B cell (primary cell): ENCODE data around the gene ARHGAP26. TPM values are rescaled to one million over a fixed set of nuclear protein-coding genes. Genes with fewer than 3 reads are reported as not detected.

Experiments used
- ATAC-seq: fragments of 200-7000 bp; cut with Tn5 transposase; one replicate; pipeline ENCODE4 v1.10.0; 2021; ENCODE audit warnings: low read depth, mild to moderate bottlenecking, moderate number of reproducible peaks, moderate library complexity
- CTCF ChIA-PET: fragments of 350-600 bp; sonication (Branson Sonifier 250); formaldehyde crosslinking; loops from one replicate; lab custom pipeline; 2021; ENCODE audit warnings: antibody characterized with exemption, inconsistent platforms; lab: Charles Lee
- POLR2A ChIA-PET: fragments of 350-600 bp; sonication (Branson Sonifier 250); formaldehyde crosslinking; loops from one replicate; lab custom pipeline; 2021; ENCODE audit warnings: antibody characterized with exemption; lab: Charles Lee
- DNase-seq: peaks from one replicate; pipeline ENCODE4 v3.0.0; 2013
- H2AFZ ChIP-seq: 2 replicates; pipeline ENCODE4 v1.6.1; 2012; ENCODE audit warnings: mild to moderate bottlenecking, low read depth, low read length; ENCODE audit not compliant: insufficient read depth, poor library complexity, severe bottlenecking
- H3K27ac ChIP-seq, 2 donors: 1 replicate in 1 of 2; 2 replicates in 1 of 2; pipeline ENCODE4 v1.5.1; 2012 to 2013; ENCODE audit warnings: low read length in 2 of 2, mild to moderate bottlenecking in 2 of 2, moderate library complexity in 1 of 2
- H3K27me3 ChIP-seq, 4 experiments: fragments of 200-600 bp in 1 of 4; sonication (generic) in 1 of 4; replicated peaks in 1 of 4; 1 replicate in 2 of 4; 2 replicates in 2 of 4; pipeline versions ENCODE4 v1.6.1 to v1.7.0; 2013 to 2016; ENCODE audit warnings: low read length in 3 of 4, mild to moderate bottlenecking in 2 of 4, mixed read lengths in 1 of 4, moderate library complexity in 1 of 4; ENCODE audit not compliant: insufficient read depth in 4 of 4, control insufficient read depth in 3 of 4; ENCODE audit errors: control extremely low read depth in 1 of 4
- H3K36me3 ChIP-seq, 2 experiments: replicated peaks in 1 of 2; 1 replicate in 1 of 2; 2 replicates in 1 of 2; pipeline versions ENCODE4 v1.6.1 to v1.7.1; 2013; ENCODE audit warnings: low read length in 1 of 2; ENCODE audit not compliant: insufficient read depth in 2 of 2, control insufficient read depth in 1 of 2; ENCODE audit errors: control extremely low read depth in 1 of 2, extremely low read depth in 1 of 2
- H3K4me1 ChIP-seq, 2 donors: fragments of 200-600 bp in 1 of 2; sonication (generic) in 1 of 2; 1 replicate in 1 of 2; 2 replicates in 1 of 2; pipeline versions ENCODE4 v1.5.1 to v1.6.1; 2013 to 2017; ENCODE audit warnings: low read length in 2 of 2; ENCODE audit not compliant: control insufficient read depth in 2 of 2, insufficient read depth in 2 of 2
- H3K4me2 ChIP-seq: replicated peaks from 2 replicates; pipeline ENCODE3; 2012; ENCODE audit warnings: mild to moderate bottlenecking, low read depth, low read length; ENCODE audit not compliant: poor library complexity, severe bottlenecking
- H3K4me3 ChIP-seq, 5 experiments: fragments of 200-600 bp in 1 of 5; sonication (generic) in 1 of 5; 1 replicate in 3 of 5; 2 replicates in 2 of 5; pipeline versions ENCODE4 v1.5.1 to v1.7.0; 2011 to 2016; ENCODE audit warnings: low read length in 4 of 5, mild to moderate bottlenecking in 4 of 5, low read depth in 2 of 5, control low read depth in 1 of 5, moderate library complexity in 1 of 5; ENCODE audit not compliant: insufficient read depth in 1 of 5; ENCODE audit errors: control extremely low read depth in 1 of 5, extremely low read depth in 1 of 5
- H3K79me2 ChIP-seq: fragments of 200-600 bp; sonication (generic); one replicate; pipeline ENCODE4 v1.6.0; 2016; ENCODE audit warnings: low read length; ENCODE audit not compliant: control insufficient read depth, insufficient read depth
- H3K9ac ChIP-seq: fragments of 200-600 bp; sonication (generic); 2 replicates; pipeline ENCODE4 v1.6.1; 2017; ENCODE audit warnings: mild to moderate bottlenecking, low read length, moderate library complexity
- H3K9me3 ChIP-seq, 3 donors: one replicate each; pipeline versions ENCODE4 v1.6.1 to v1.7.1; 2013; ENCODE audit warnings: low read length in 2 of 3; ENCODE audit not compliant: control insufficient read depth in 2 of 3, insufficient read depth in 1 of 3; ENCODE audit errors: control extremely low read depth in 1 of 3
- H4K20me1 ChIP-seq: 2 replicates; pipeline ENCODE4 v1.6.0; 2012; ENCODE audit warnings: mild to moderate bottlenecking, low read length; ENCODE audit not compliant: insufficient read depth, control insufficient read depth, poor library complexity, severe bottlenecking
- H3K27ac Mint-ChIP-seq: one replicate; pipeline ENCODE4 v1.8.0; 2021; ENCODE audit warnings: mixed read lengths
- H3K27me3 Mint-ChIP-seq: one replicate; pipeline ENCODE4 v1.8.0; 2021; ENCODE audit warnings: mixed read lengths
- H3K4me1 Mint-ChIP-seq: one replicate; pipeline ENCODE4 v1.8.0; 2021; ENCODE audit warnings: mixed read lengths
- H3K4me3 Mint-ChIP-seq: one replicate; pipeline ENCODE4 v1.8.0; 2021; ENCODE audit warnings: mixed read lengths
- H3K9me3 Mint-ChIP-seq: one replicate; pipeline ENCODE4 v1.8.0; 2022; ENCODE audit warnings: mixed read lengths; ENCODE audit not compliant: insufficient read depth
- CTCF ChIP-seq: fragments of 200-600 bp; IDR thresholded peaks from one replicate; pipeline ENCODE4 v1.8.0; 2022; ENCODE audit warnings: antibody characterized with exemption, mild to moderate bottlenecking
- EZH2 ChIP-seq: IDR thresholded peaks from 2 replicates; pipeline ENCODE4 v1.6.1; 2012; ENCODE audit warnings: borderline replicate concordance, low read depth, mild to moderate bottlenecking, moderate library complexity, low read length; ENCODE audit not compliant: insufficient read depth, poor library complexity, severe bottlenecking
- WGBS: methylation state at CpG from one replicate; pipeline ENCODE4 v1.1.5; 2013; ENCODE audit warnings: missing lambda C conversion rate; ENCODE audit not compliant: insufficient coverage; 5-methylcytosine and 5-hydroxymethylcytosine counted together
- intact Hi-C: fragments of 100-400 bp; cut with micrococcal nuclease; formaldehyde crosslinking; loops from one replicate; pipeline ENCODE4 v1.10.0; 2022
- polyA plus RNA-seq: library from polyadenylated mRNA; depleted of rRNA; stranded (reverse); fragments of >200 nt; gene quantifications from 2 replicates; pipeline ENCODE4 v1.2.3, GENCODE V29; 2012
- total RNA-seq, 2 donors: library from RNA; stranded (reverse); fragments of 120-200 nt in 1 of 2; gene quantifications; 1 replicate in 1 of 2; 2 replicates in 1 of 2; pipeline versions ENCODE4 v1.2.3 to v1.2.4, GENCODE V29; 2013 to 2022

ARHGAP26 gene
- total and polyA plus RNA-seq, 2 donors (not counting 1 experiment from before 2014, with no cell fraction given): 1.8 to 22.5 TPM

- H3K4me2 ChIP-seq: no peak overlapping the region
These were observed 100.6 kb downstream of the ARHGAP26 start for GRCh38 chr5:142870532-142871362.

More at GRCh38 chr5:142870532-142871362, 100.6 kb downstream of the ARHGAP26 start:
- H3K36me3 ChIP-seq: no peaks in the 10 kb centered on the region
- H2AFZ ChIP-seq: no peak overlapping the region
- WGBS: 96% methylated on average over 5 of the region's 9 CpGs
- TF ChIP-seq CTCF (no peak), EZH2 (no peak)
- Mint-ChIP-seq H3K27me3 (no peaks in the 10 kb centered on the region), H3K27ac (no peak overlapping the region), H3K9me3 (no peaks in the 10 kb centered on the region), H3K4me1 (peaks cover 6% of the 10 kb centered on the region), H3K4me3 (no peak overlapping the region)
- no peaks in the 10 kb centered on the region for H3K27me3 ChIP-seq
- intact Hi-C loops: no loop called here
- no peaks in the 10 kb centered on the region for H3K9me3 ChIP-seq
- CTCF ChIA-PET: interaction anchor here (0.6 to 9.7 kb wide), 11 partner anchors 9 to 954 kb away, joined by 3 to 343 read pairs (median 5); partner anchors contain the start of gene ARHGAP26
- H4K20me1 ChIP-seq: peaks cover 8% of the 10 kb centered on the region
- H3K9ac ChIP-seq: no peak overlapping the region
- ATAC-seq (no peak), DNase-seq (no peak)
- H3K4me1 ChIP-seq: peaks cover 3 to 4% of the 10 kb centered on the region in 2 donors
- H3K4me3 ChIP-seq: no peak overlapping the region
- peaks cover 13% of the 10 kb centered on the region for H3K79me2 ChIP-seq
- POLR2A ChIA-PET: no interaction called here
- H3K27ac ChIP-seq: no peak overlapping the region
